H1 (cell line): ENCODE measurements around the gene TARS3. TPM values are rescaled to one million over a fixed set of nuclear protein-coding genes. Genes with fewer than 3 reads are reported as not detected.

Experiments used
- CTCF ChIA-PET: fragments of 300-600 bp; sonication (Branson Sonifier 250); formaldehyde crosslinking; loops from one replicate; lab custom pipeline; 2021; ENCODE audit not compliant: partially characterized antibody; lab: Charles Lee
- POLR2A ChIA-PET: fragments of 300-600 bp; sonication (Branson Sonifier 250); formaldehyde crosslinking; loops from one replicate; lab custom pipeline; 2021; ENCODE audit warnings: inconsistent platforms; ENCODE audit not compliant: partially characterized antibody; lab: Charles Lee
- DNase-seq, 2 experiments: peaks; one replicate each; pipeline versions ENCODE4 v3.0.0 to v3.0.0-alpha.2; 2010 to 2022; ENCODE audit warnings: low spot score in 2 of 2, low read depth in 1 of 2, mixed read lengths in 1 of 2
- FAIRE-seq: peaks from 2 replicates; lab custom pipeline; 2011; peaks lifted over from hg19 to GRCh38; lab: Jason Lieb, UNC
- H2AFZ ChIP-seq: 2 replicates; pipeline ENCODE4 v1.8.1; 2012; ENCODE audit warnings: low read length, inconsistent platforms
- H2AK5ac ChIP-seq: 2 replicates; pipeline ENCODE4 v1.6.1; 2013; ENCODE audit warnings: low read depth, low read length
- H2BK120ac ChIP-seq: replicated peaks from 2 replicates; pipeline ENCODE3; 2013; ENCODE audit warnings: low read depth, low read length, inconsistent platforms
- H2BK12ac ChIP-seq: 2 replicates; pipeline ENCODE4 v1.6.1; 2013; ENCODE audit warnings: low read depth, low read length
- H2BK15ac ChIP-seq: 2 replicates; pipeline ENCODE4 v1.6.1; 2013; ENCODE audit warnings: low read length
- H2BK20ac ChIP-seq: 2 replicates; pipeline ENCODE4 v1.6.1; 2013; ENCODE audit warnings: low read length
- H2BK5ac ChIP-seq: 2 replicates; pipeline ENCODE4 v1.6.1; 2013; ENCODE audit warnings: low read depth, low read length
- H3K14ac ChIP-seq: 2 replicates; pipeline ENCODE4 v1.6.1; 2013; ENCODE audit warnings: inconsistent platforms; ENCODE audit not compliant: insufficient read length
- H3K18ac ChIP-seq: 2 replicates; pipeline ENCODE4 v1.6.1; 2013; ENCODE audit warnings: low read length; ENCODE audit errors: extremely low read depth
- H3K23ac ChIP-seq: 2 replicates; pipeline ENCODE4 v1.6.1; 2013; ENCODE audit warnings: inconsistent platforms; ENCODE audit not compliant: insufficient read length
- H3K23me2 ChIP-seq: 2 replicates; pipeline ENCODE4 v1.6.1; 2013; ENCODE audit warnings: low read depth, low read length
- H3K27ac ChIP-seq: 2 replicates; pipeline ENCODE4 v1.6.1; 2011; ENCODE audit warnings: low read depth, low read length, inconsistent platforms
- H3K27me3 ChIP-seq, 4 experiments: replicated peaks in 1 of 4; 1 replicate in 1 of 4; 2 replicates in 3 of 4; pipeline versions ENCODE4 v1.6.1 to v1.8.1; 2011 to 2013; ENCODE audit warnings: low read length in 3 of 4, mild to moderate bottlenecking in 3 of 4, inconsistent platforms in 2 of 4, mixed read lengths in 2 of 4, moderate library complexity in 1 of 4; ENCODE audit not compliant: control insufficient read depth in 3 of 4, insufficient read depth in 3 of 4; ENCODE audit errors: extremely low read depth in 1 of 4
- H3K36me3 ChIP-seq, 4 experiments: 2 replicates each; pipeline versions ENCODE4 v1.6.1 to v1.8.1; 2011 to 2013; ENCODE audit warnings: mild to moderate bottlenecking in 4 of 4, low read length in 3 of 4, moderate library complexity in 2 of 4, control low read depth in 1 of 4, inconsistent platforms in 1 of 4; ENCODE audit not compliant: insufficient read depth in 4 of 4, control insufficient read depth in 2 of 4
- H3K4ac ChIP-seq: replicated peaks from 2 replicates; pipeline ENCODE3; 2013; ENCODE audit warnings: low read length, low read depth, mixed read lengths, inconsistent platforms; ENCODE audit not compliant: insufficient read length
- H3K4me1 ChIP-seq, 4 experiments: replicated peaks in 1 of 4; 1 replicate in 1 of 4; 2 replicates in 3 of 4; pipeline versions ENCODE4 v1.6.1 to v1.8.1; 2011 to 2013; ENCODE audit warnings: low read length in 3 of 4, inconsistent platforms in 2 of 4, mixed read lengths in 1 of 4; ENCODE audit not compliant: insufficient read depth in 4 of 4, control insufficient read depth in 3 of 4
- H3K4me2 ChIP-seq, 2 experiments: 2 replicates each; pipeline versions ENCODE4 v1.6.1 to v1.8.1; 2011 to 2013; ENCODE audit warnings: low read depth in 2 of 2, low read length in 2 of 2, control low read depth in 1 of 2, inconsistent platforms in 1 of 2, mild to moderate bottlenecking in 1 of 2; ENCODE audit not compliant: insufficient read depth in 1 of 2
- H3K4me3 ChIP-seq, 4 experiments: fragments of 200-600, 300-600 bp in 1 of 4; sonication (generic), shearing (Covaris generic), sonication (Bioruptor Twin) in 1 of 4; 2 replicates each; pipeline versions ENCODE4 v1.5.1 to v1.8.1; 2011 to 2016; ENCODE audit warnings: low read length in 4 of 4, low read depth in 3 of 4, control low read depth in 2 of 4, inconsistent platforms in 2 of 4, mild to moderate bottlenecking in 2 of 4, mixed read lengths in 1 of 4, moderate library complexity in 1 of 4; ENCODE audit not compliant: insufficient read depth in 2 of 4; ENCODE audit errors: extremely low read depth in 1 of 4
- H3K56ac ChIP-seq: replicated peaks from 2 replicates; pipeline ENCODE3; 2013; ENCODE audit warnings: low read depth, mild to moderate bottlenecking, mixed read lengths, low read length, inconsistent platforms; ENCODE audit not compliant: insufficient read length
- H3K79me1 ChIP-seq: 2 replicates; pipeline ENCODE4 v1.6.1; 2013; ENCODE audit warnings: low read depth, low read length, control low read depth
- H3K79me2 ChIP-seq, 2 experiments: 2 replicates each; pipeline versions ENCODE4 v1.6.1 to v1.8.1; 2012 to 2013; ENCODE audit warnings: low read length in 2 of 2, mild to moderate bottlenecking in 2 of 2, inconsistent platforms in 1 of 2; ENCODE audit not compliant: insufficient read depth in 2 of 2, control insufficient read depth in 1 of 2
- H3K9ac ChIP-seq, 4 experiments: replicated peaks in 1 of 4; 1 replicate in 1 of 4; 2 replicates in 3 of 4; pipeline versions ENCODE4 v1.6.1 to v1.8.1; 2011 to 2013; ENCODE audit warnings: low read depth in 3 of 4, low read length in 3 of 4, control low read depth in 2 of 4, mild to moderate bottlenecking in 2 of 4, moderate library complexity in 2 of 4, inconsistent platforms in 1 of 4; ENCODE audit errors: extremely low read depth in 1 of 4
- H3K9me3 ChIP-seq, 2 experiments: 2 replicates each; pipeline versions ENCODE4 v1.6.1 to v1.8.1; 2012 to 2013; ENCODE audit warnings: mild to moderate bottlenecking in 2 of 2, moderate library complexity in 2 of 2, control low read depth in 1 of 2, inconsistent platforms in 1 of 2, low read depth in 1 of 2, low read length in 1 of 2, mixed read lengths in 1 of 2; ENCODE audit not compliant: insufficient read depth in 2 of 2
- H4K20me1 ChIP-seq, 2 experiments: replicated peaks in 1 of 2; 2 replicates each; pipeline versions ENCODE3 to v1.8.1; 2011 to 2013; ENCODE audit warnings: inconsistent platforms in 2 of 2, low read length in 2 of 2, mild to moderate bottlenecking in 1 of 2; ENCODE audit not compliant: insufficient read depth in 2 of 2, control insufficient read depth in 1 of 2
- H4K5ac ChIP-seq: 2 replicates; pipeline ENCODE4 v1.6.1; 2013; ENCODE audit warnings: low read length, low read depth, mixed read lengths, inconsistent platforms; ENCODE audit not compliant: insufficient read length
- H4K8ac ChIP-seq: 2 replicates; pipeline ENCODE4 v1.8.0; 2013; ENCODE audit warnings: mild to moderate bottlenecking, moderate library complexity, low read length, inconsistent platforms; ENCODE audit not compliant: insufficient read depth; ENCODE audit errors: extremely low read depth
- H4K91ac ChIP-seq: replicated peaks from 2 replicates; pipeline ENCODE3; 2013; ENCODE audit warnings: low read length, mixed read lengths, inconsistent platforms; ENCODE audit not compliant: insufficient read length
- PHF8 ChIP-seq: fragments of 200-600 bp; sonication (generic); conservative IDR thresholded peaks from 2 replicates; pipeline ENCODE4 v1.7.1; 2012; ENCODE audit warnings: low read depth, mild to moderate bottlenecking, inconsistent platforms, low read length, moderate library complexity
- WGBS, 2 experiments: shearing (Covaris generic) in 1 of 2; methylation state at CpG; one replicate each; pipeline versions ENCODE4 v1.1.6 to v1.1.7; 2013 to 2015; ENCODE audit warnings: low lambda C conversion rate in 2 of 2, mixed read lengths in 2 of 2, inconsistent platforms in 1 of 2, low coverage in 1 of 2, missing lambda C conversion rate in 1 of 2; ENCODE audit not compliant: insufficient replicate concordance in 2 of 2, insufficient coverage in 1 of 2, insufficient read length in 1 of 2; ENCODE audit errors: extremely low coverage in 1 of 2, missing lambda C conversion rate in 1 of 2; 5-methylcytosine and 5-hydroxymethylcytosine counted together
- polyA plus RNA-seq, 7 experiments: library from polyadenylated mRNA; depleted of rRNA in 3 of 7; stranded (reverse) in 5 of 7; unstranded in 2 of 7; fragments of >200 nt in 5 of 7; fragments of 200-250 nt in 2 of 7; gene quantifications; 1 replicate in 5 of 7; 2 replicates in 1 of 7; 4 replicates in 1 of 7; pipeline versions ENCODE4 v1.2.1 to v1.2.3, GENCODE V29; 2011 to 2013; ENCODE audit warnings: missing spikeins in 2 of 7, mixed read lengths in 2 of 7
- total RNA-seq: library from RNA; stranded (reverse); fragmentation: NEBNext Ultra II Directional; extraction: Animal tissue kit (Norgen Biotek cat#: 25700); gene quantifications from 2 replicates; pipeline ENCODE4 v1.2.1, GENCODE V29; 2021

The TARS3 gene
- total and polyA plus RNA-seq, 2 of the 8 experiments (the other 6 are each of a cell fraction or from before 2014, with no cell fraction given) = 2.1 to 13.9 TPM

DNA sequence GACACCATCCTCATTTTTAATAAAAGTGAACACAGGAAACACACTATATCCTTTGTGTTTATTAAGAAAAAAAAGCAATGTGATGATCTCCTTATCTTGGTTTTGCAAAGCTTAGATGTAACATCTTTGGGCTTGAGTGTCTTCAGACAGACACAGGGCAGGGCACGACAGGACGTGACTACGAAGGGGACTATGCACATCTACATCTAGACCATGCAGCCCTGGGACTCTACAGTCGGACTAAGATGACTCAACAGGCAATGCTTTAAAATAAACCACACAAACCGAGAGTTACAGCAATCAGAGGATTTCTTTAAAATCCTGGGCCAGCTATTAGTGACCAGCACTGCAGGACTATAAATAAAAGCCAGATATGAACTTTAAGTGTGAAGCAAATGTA is 49.3 kb downstream of the TARS3 start:
- CTCF ChIA-PET = interaction anchor here (0.8 to 1.2 kb wide), 2 partner anchors 38 to 63 kb away, joined by 3 read pairs; no protein-coding TSS in a partner anchor
- no peak overlapping the region for H3K4me3 ChIP-seq
- H2BK20ac ChIP-seq = no peak overlapping the region
- no peak overlapping the region for H2BK120ac ChIP-seq
- FAIRE-seq (no peak), DNase-seq (no peak)
- no peaks in the 10 kb centered on the region for H4K20me1 ChIP-seq
- H4K91ac ChIP-seq = no peak overlapping the region
- no peaks in the 10 kb centered on the region for H3K27me3 ChIP-seq
- no peaks in the 10 kb centered on the region for H3K9me3 ChIP-seq
- H3K27ac ChIP-seq = no peak overlapping the region
- H4K5ac ChIP-seq = no peak overlapping the region
- no peak overlapping the region for H3K18ac ChIP-seq
- POLR2A ChIA-PET = no interaction called here
- H3K36me3 ChIP-seq = no peaks in the 10 kb centered on the region; a peak in 2 of 8 replicates
- no peak overlapping the region for H3K23ac ChIP-seq
- no peaks in the 10 kb centered on the region for H3K23me2 ChIP-seq
- WGBS, 2 experiments = 85% methylated on average over 5 of the region's 5 CpGs; no CpG with 5 or more reads in 1 of the 2 experiments
- H3K4me2 ChIP-seq = no peak overlapping the region
- no peak overlapping the region for H2AFZ ChIP-seq
- no peak overlapping the region for H2BK15ac ChIP-seq
- no peaks in the 10 kb centered on the region for H3K79me1 ChIP-seq
- no peak overlapping the region for H3K56ac ChIP-seq
- H3K4ac ChIP-seq = no peak overlapping the region
- H2BK5ac ChIP-seq = no peak overlapping the region
- no peak overlapping the region for H3K9ac ChIP-seq
- no peaks in the 10 kb centered on the region for H3K4me1 ChIP-seq
- no peak overlapping the region for H2AK5ac ChIP-seq
- no peaks in the 10 kb centered on the region for H3K79me2 ChIP-seq
- no peak overlapping the region for H2BK12ac ChIP-seq
- no peak overlapping the region for H3K14ac ChIP-seq
- H4K8ac ChIP-seq = no peak overlapping the region
- no peak for TF ChIP-seq PHF8
